Memory B cell (primary cell): ENCODE data around the gene SEC16A.
A peak's percentile ranks its signal among the peaks of the same experiment; 100 is the strongest.

Experiments
- ATAC-seq: fragments of 150-1000 bp; cut with Tn5 transposase; 2 replicates; pipeline ENCODE4 v1.10.0; 2021; ENCODE audit warnings: low read depth, mild to moderate bottlenecking, moderate library complexity
- DNase-seq, 2 donors: peaks; one replicate each; pipeline ENCODE4 v3.0.0; 2022; ENCODE audit warnings: low spot score in 2 of 2
- H3K27ac Mint-ChIP-seq: one replicate; pipeline ENCODE4 v1.8.0; 2022; ENCODE audit warnings: mild to moderate bottlenecking, moderate library complexity, mixed read lengths
- H3K27me3 Mint-ChIP-seq: one replicate; pipeline ENCODE4 v1.8.0; 2022; ENCODE audit warnings: mixed read lengths
- H3K36me3 Mint-ChIP-seq: one replicate; pipeline ENCODE4 v1.8.0; 2022; ENCODE audit warnings: mild to moderate bottlenecking, mixed read lengths
- H3K4me1 Mint-ChIP-seq: one replicate; pipeline ENCODE4 v1.8.0; 2022; ENCODE audit warnings: mixed read lengths
- H3K4me3 Mint-ChIP-seq: one replicate; pipeline ENCODE4 v1.8.0; 2022; ENCODE audit warnings: mild to moderate bottlenecking, moderate library complexity, mixed read lengths
- H3K9me3 Mint-ChIP-seq: one replicate; pipeline ENCODE4 v1.8.0; 2022; ENCODE audit warnings: mixed read lengths

SEC16A gene

GRCh38 chr9:136443087-136443486, 39.8 kb downstream of the SEC16A start:
- no peak for DNase-seq
- ATAC-seq, result no peak
- Mint-ChIP-seq H3K27ac (no peak overlapping the region), H3K27me3 (no peaks in the 10 kb centered on the region), H3K4me3 (no peak overlapping the region), H3K9me3 (no peaks in the 10 kb centered on the region), H3K36me3 (peaks cover 15% of the 10 kb centered on the region), H3K4me1 (peaks cover 6% of the 10 kb centered on the region)

DNA sequence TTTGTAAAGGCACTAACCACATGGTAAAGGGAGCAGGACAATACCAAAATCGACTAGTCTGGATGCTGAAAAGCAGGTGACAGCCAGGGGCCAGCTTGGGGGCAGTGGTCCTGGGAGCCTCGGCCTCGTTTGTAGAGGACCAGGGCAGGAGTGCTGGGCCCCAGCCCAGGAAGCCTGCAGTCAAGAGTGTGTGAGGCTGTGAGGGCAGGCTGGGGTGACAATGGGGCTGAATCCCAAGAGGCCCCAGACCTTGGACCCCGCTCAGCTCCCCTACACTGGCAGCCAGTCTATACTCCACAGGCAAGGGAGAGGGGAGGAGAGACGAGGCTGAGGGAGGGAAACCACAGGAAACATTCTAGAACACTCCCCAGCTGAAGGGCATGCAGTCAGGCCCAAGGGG, 40.6 kb downstream of the SEC16A start:
- no peak overlapping the region for H3K27ac Mint-ChIP-seq
- no peak for ATAC-seq
- peaks cover 11% of the 10 kb centered on the region for H3K4me1 Mint-ChIP-seq
- no peaks in the 10 kb centered on the region for H3K9me3 Mint-ChIP-seq
- no peaks in the 10 kb centered on the region for H3K27me3 Mint-ChIP-seq
- H3K4me3 Mint-ChIP-seq, result no peak overlapping the region
- no peak for DNase-seq
- peaks cover 15% of the 10 kb centered on the region for H3K36me3 Mint-ChIP-seq

DNA sequence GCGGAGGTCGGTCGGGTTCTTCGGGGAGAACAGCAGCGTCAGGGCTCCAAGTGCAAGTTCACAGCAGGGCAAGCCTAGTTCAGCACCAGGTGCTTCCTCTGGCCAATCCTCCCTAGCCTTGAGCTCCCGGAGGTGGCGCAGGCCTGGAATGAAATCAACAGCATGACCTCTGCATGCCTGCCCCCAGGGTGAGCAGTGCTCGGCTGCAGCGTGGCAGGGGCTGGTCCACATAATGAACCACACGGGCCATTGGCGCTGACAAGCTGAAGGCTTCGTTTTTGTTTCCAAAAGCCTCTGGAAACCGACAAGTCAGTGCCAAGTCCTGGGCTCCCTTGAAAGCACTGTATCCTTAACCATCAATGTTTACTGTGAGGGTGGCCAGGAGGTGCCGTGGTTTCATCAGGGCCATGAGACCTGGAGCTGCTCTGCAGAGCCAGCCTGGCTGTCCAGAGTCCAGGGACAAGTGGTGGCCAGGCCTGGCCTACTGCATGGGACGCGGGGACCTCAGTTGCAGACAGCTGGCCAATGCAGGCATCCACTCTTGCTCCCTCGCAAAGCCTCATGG, 41.1 kb downstream of the SEC16A start:
- no peak overlapping the region for H3K27ac Mint-ChIP-seq

DNA sequence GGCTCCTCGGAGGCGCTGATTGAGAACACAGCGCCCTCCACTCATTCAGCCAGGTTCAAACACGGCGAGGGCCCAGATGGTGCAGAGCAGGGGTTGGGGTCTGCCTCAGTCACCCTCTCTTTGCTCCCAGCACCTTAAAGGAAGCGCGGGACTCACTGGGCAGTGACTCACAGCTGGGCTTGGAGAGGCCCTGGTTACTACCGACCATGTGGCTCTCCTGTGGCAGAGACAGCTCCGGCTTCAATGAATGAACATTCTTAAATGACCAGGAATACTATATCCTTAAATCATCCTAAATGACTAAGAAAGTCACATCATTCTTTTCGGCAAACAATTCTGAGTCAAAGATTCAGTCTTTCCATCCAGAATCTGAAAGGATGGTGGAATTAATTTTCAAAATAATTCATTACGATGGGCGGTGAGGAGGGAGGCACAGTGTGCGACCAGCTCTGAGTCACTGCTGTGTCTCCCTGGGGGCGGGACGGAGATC, 41.6 kb downstream of the SEC16A start:
- Mint-ChIP-seq H3K9me3 (no peaks in the 10 kb centered on the region), H3K4me1 (peaks cover 18% of the 10 kb centered on the region), H3K27ac (no peak overlapping the region), H3K27me3 (no peaks in the 10 kb centered on the region), H3K36me3 (peaks cover 9% of the 10 kb centered on the region), H3K4me3 (peak overlapping the region; percentile 5)
- DNase-seq, result no peak
- no peak for ATAC-seq

More for the DNA sequence above, 41.1 kb downstream of the SEC16A start:
- ATAC-seq (no peak), DNase-seq (no peak)
- Mint-ChIP-seq H3K4me3 (no peak overlapping the region), H3K27me3 (no peaks in the 10 kb centered on the region), H3K4me1 (peaks cover 14% of the 10 kb centered on the region), H3K9me3 (no peaks in the 10 kb centered on the region), H3K36me3 (peaks cover 12% of the 10 kb centered on the region)

DNA sequence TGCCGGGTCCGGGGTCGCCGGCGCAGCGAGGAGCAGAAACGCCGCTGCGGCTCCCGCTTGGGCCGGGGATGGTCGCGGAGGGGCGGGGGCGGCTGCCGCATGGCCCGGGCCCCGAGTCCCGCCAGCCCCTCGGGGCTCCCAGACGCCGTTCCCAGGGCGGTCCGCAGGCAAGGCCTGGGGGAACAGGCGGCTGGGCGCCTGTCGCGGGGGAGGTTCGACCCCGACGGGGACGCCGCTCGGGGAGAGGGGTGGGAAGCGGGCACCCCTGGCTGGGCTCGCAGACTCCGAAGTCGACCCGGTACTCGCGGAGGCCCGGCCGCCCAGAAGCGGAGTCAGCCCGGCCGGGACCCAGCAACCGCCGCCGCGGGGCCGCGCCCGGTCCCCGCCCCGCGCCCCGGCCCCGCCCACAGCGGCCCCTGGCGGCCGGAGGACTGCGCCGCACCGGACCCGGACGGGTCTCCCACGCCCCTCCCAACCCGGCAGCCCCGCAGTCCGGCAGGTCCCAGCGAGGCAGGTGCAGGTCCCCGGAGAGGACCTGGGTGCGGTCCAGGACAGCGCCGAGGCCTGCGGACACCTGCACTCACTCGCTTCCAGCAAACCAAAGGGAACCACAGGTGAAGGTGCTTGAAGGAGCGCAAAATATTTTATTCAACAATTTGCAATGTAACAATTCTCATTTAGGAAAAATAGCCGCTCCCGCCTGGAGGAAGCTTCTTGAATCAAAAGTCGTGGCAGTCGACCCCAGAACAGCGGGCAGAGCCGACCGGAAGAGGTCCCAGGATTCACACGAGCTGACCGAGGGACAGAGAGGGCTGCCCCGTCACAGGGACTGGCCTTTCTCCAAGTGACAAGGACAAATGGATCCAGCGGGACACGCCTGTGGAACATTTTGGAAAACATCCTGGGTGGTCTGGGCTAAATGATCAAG, 43.1 kb downstream of the SEC16A start, which contains the start of gene INPP5E:
Gene INPP5E, minus strand, starts transcription at position 365 of the 928 bp plus-strand sequence. CDS start 426 bp downstream, outside the sequence.
- peak; percentile 95 to 99 for DNase-seq
- no peak within 1 kb of the TSS for H3K27ac Mint-ChIP-seq
- H3K4me3 Mint-ChIP-seq, result peak within 1 kb of the TSS; percentile 84
- H3K27me3 Mint-ChIP-seq, result no peaks in the 10 kb centered on the region
- H3K4me1 Mint-ChIP-seq, result peaks cover 23% of the 10 kb centered on the region
- peaks cover 9% of the 10 kb centered on the region for H3K36me3 Mint-ChIP-seq
- no peaks in the 10 kb centered on the region for H3K9me3 Mint-ChIP-seq
- peak; percentile 83 for ATAC-seq

GRCh38 chr9:136438548-136439480, 44.0 kb downstream of the SEC16A start:
- no peaks in the 10 kb centered on the region for H3K9me3 Mint-ChIP-seq
- H3K4me3 Mint-ChIP-seq, result peak overlapping the region; percentile 84
- peaks cover 23% of the 10 kb centered on the region for H3K4me1 Mint-ChIP-seq
- ATAC-seq, result peak; percentile 77
- peak; percentile 46 to 65 for DNase-seq
- no peaks in the 10 kb centered on the region for H3K27me3 Mint-ChIP-seq
- peaks cover 6% of the 10 kb centered on the region for H3K36me3 Mint-ChIP-seq
- no peak overlapping the region for H3K27ac Mint-ChIP-seq

GRCh38 chr9:136437839-136438547, 44.8 kb downstream of the SEC16A start:
- Mint-ChIP-seq H3K9me3 (no peaks in the 10 kb centered on the region), H3K27me3 (no peaks in the 10 kb centered on the region), H3K4me3 (peak overlapping the region; percentile 84), H3K27ac (no peak overlapping the region), H3K4me1 (peaks cover 23% of the 10 kb centered on the region), H3K36me3 (peaks cover 2% of the 10 kb centered on the region)
- DNase-seq (no peak), ATAC-seq (no peak)

GRCh38 chr9:136437430-136437829, 45.4 kb downstream of the SEC16A start:
- H3K27ac Mint-ChIP-seq, result peak overlapping the region; percentile 65

DNA sequence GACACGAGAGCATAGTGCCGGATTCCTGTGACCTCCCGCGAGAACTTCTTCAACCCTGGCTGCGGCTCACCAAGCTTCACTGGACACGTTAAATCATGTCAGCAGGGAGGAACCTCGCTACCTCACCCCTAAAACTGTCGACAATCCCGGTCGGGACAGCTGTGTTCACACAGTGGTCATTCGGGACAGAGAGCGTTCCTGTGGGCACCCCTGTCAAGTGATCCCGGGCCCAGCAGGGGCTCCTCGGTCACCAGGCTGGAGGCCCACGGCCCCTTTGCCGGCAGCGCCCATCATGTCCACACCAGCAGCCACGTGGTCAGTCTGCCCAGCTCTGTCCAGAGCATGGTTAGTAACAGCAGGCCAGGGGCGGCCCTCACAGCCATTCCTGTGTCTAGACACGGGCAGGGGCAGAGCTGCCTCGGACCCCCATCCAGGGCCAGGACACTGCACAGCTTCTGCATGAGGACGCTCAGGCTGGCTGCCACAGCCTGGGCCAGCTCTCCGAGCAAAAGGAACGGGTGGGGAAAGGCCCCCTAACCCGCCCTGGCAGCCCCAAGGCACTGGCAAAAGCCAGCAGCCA, 46.7 kb downstream of the SEC16A start:
- Mint-ChIP-seq H3K36me3 (no peaks in the 10 kb centered on the region), H3K4me3 (peak overlapping the region; percentile 43), H3K4me1 (peaks cover 23% of the 10 kb centered on the region), H3K27ac (no peak overlapping the region), H3K27me3 (no peaks in the 10 kb centered on the region), H3K9me3 (no peaks in the 10 kb centered on the region)
- no peak for DNase-seq
- ATAC-seq, result no peak

More at GRCh38 chr9:136437430-136437829, 45.4 kb downstream of the SEC16A start:
- H3K36me3 Mint-ChIP-seq, result no peaks in the 10 kb centered on the region
- H3K9me3 Mint-ChIP-seq, result no peaks in the 10 kb centered on the region
- peak overlapping the region; percentile 84 for H3K4me3 Mint-ChIP-seq
- no peaks in the 10 kb centered on the region for H3K27me3 Mint-ChIP-seq
- DNase-seq (no peak), ATAC-seq (no peak)
- H3K4me1 Mint-ChIP-seq, result peaks cover 23% of the 10 kb centered on the region

GRCh38 chr9:136434580-136435169, 48.2 kb downstream of the SEC16A start:
- Mint-ChIP-seq H3K27ac (no peak overlapping the region), H3K36me3 (no peaks in the 10 kb centered on the region), H3K4me3 (no peak overlapping the region), H3K27me3 (no peaks in the 10 kb centered on the region), H3K4me1 (peaks cover 23% of the 10 kb centered on the region), H3K9me3 (no peaks in the 10 kb centered on the region)
- ATAC-seq, result no peak
- no peak for DNase-seq

GRCh38 chr9:136433849-136434579, 48.8 kb downstream of the SEC16A start:
- no peak for ATAC-seq
- peaks cover 23% of the 10 kb centered on the region for H3K4me1 Mint-ChIP-seq
- peaks cover 2% of the 10 kb centered on the region for H3K36me3 Mint-ChIP-seq
- DNase-seq, result no peak
- no peaks in the 10 kb centered on the region for H3K27me3 Mint-ChIP-seq
- no peak overlapping the region for H3K27ac Mint-ChIP-seq
- no peak overlapping the region for H3K4me3 Mint-ChIP-seq
- H3K9me3 Mint-ChIP-seq, result no peaks in the 10 kb centered on the region

GRCh38 chr9:136433043-136433715, 49.7 kb downstream of the SEC16A start:
- no peaks in the 10 kb centered on the region for H3K9me3 Mint-ChIP-seq
- H3K27ac Mint-ChIP-seq, result no peak overlapping the region
- peaks cover 2% of the 10 kb centered on the region for H3K36me3 Mint-ChIP-seq
- H3K27me3 Mint-ChIP-seq, result no peaks in the 10 kb centered on the region
- no peak overlapping the region for H3K4me3 Mint-ChIP-seq
- H3K4me1 Mint-ChIP-seq, result peaks cover 20% of the 10 kb centered on the region
- DNase-seq (no peak), ATAC-seq (no peak)
